ENCODE data around the gene TCF12. TPM values are rescaled to one million over a fixed set of nuclear protein-coding genes. Genes with fewer than 3 reads are reported as not detected.

TCF12 gene
- total RNA-seq, 1 donor from 2014 or later = 144 TPM

DNA sequence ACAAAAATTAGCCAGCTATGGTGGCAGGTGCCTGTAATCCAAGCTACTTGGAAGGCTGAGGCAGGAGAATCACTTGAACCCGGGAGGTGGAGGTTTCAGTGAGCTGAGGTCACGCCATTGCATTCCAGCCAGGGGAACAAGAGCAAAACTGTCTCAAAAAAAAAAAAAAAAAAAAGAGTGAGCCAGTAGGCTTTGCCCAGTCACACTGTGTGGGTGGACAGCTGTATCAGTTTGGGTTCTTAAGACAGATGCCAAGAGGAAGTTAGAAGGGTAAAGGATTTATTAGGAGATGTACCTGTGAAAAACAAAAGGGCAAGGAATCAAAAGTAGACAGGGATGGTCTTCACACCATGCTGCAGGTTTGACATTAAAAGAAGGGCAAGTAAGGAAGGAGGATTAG is 371.7 kb downstream of the TCF12 start:
- DNase-seq (ENCODE audit: low spot score in 2 of 2) = no peak
- no peak overlapping the region for H3K4me3 ChIP-seq
- H3K27ac ChIP-seq = no peak overlapping the region
- H3K36me3 ChIP-seq = peaks cover 11 to 28% of the 10 kb centered on the region in 2 donors
- intact Hi-C loops (cut with DNase I) = no loop called here
- TF ChIP-seq, protein P1, sequence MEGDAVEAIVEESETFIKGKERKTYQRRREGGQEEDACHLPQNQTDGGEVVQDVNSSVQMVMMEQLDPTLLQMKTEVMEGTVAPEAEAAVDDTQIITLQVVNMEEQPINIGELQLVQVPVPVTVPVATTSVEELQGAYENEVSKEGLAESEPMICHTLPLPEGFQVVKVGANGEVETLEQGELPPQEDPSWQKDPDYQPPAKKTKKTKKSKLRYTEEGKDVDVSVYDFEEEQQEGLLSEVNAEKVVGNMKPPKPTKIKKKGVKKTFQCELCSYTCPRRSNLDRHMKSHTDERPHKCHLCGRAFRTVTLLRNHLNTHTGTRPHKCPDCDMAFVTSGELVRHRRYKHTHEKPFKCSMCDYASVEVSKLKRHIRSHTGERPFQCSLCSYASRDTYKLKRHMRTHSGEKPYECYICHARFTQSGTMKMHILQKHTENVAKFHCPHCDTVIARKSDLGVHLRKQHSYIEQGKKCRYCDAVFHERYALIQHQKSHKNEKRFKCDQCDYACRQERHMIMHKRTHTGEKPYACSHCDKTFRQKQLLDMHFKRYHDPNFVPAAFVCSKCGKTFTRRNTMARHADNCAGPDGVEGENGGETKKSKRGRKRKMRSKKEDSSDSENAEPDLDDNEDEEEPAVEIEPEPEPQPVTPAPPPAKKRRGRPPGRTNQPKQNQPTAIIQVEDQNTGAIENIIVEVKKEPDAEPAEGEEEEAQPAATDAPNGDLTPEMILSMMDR (IDR thresholded peaks at IDR 0.05) = no peak
- H3K4me1 ChIP-seq = no peaks in the 10 kb centered on the region
- H3K9me3 ChIP-seq = no peaks in the 10 kb centered on the region
- no peaks in the 10 kb centered on the region for H3K27me3 ChIP-seq

DNA sequence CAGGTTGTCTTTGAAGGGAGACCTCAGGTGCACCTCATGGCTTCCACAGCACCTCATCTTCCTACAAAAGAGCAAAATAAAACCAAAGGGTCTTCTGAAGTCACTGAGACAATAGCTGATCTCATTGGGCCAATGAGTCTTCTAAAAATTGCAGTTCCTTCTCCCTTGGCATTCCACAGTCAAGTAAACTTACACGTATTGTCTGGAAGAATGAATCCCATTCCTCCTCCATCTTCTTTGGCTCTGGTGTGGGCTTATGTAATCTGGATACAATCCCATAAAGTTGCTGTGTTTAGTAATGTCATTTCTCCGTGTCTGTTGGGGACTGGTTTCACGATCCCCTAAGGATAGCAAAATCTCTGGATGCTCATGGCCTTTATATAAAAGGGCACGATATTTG is 372.4 kb downstream of the TCF12 start:
- H3K4me1 ChIP-seq = no peaks in the 10 kb centered on the region
- intact Hi-C loops (cut with DNase I) = no loop called here
- no peaks in the 10 kb centered on the region for H3K27me3 ChIP-seq
- H3K9me3 ChIP-seq = no peaks in the 10 kb centered on the region
- no peak for DNase-seq (ENCODE audit: low spot score in 2 of 2)
- H3K36me3 ChIP-seq = peaks cover 6 to 27% of the 10 kb centered on the region in 2 donors
- H3K4me3 ChIP-seq = no peak overlapping the region
- no peak overlapping the region for H3K27ac ChIP-seq
- TF ChIP-seq, protein P1 (IDR thresholded peaks at IDR 0.05) = no peak

DNA sequence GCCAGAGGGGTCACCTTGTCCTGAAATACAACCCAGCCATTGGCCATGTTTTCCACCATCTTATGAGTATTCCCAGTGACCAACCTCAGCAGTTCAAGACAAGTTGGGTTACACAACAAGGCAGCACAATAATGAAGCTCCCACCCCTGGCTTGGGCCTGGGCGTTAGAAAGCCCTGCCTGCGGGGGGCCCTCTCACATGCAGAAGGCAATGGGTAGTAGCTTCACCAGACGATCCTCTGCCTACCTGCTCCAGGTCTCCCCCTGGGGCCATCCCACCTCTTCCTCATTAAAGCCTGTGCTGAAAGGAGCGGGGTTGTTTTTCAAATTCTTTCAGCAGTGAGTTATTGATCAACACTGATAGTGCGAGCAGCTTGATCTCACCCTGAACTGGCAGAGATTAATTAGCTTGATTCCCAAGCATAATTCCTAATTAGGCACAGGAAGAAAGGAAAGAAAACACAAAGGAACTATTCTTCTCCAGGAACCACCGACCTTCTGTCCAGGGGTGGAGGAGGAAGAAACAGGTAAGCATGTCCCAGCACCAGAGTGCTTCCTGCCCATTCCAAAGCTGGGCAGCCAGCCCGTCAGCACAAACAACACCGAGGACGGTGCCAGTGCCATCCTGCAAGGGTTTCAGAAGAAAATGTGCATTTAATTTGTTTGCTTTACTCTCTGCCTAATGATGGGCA is 378.2 kb downstream of the TCF12 start:
- H3K27ac ChIP-seq = no peak overlapping the region
- intact Hi-C loops (cut with DNase I) = no loop called here
- no peaks in the 10 kb centered on the region for H3K27me3 ChIP-seq
- H3K4me3 ChIP-seq = no peak overlapping the region
- H3K4me1 ChIP-seq = no peaks in the 10 kb centered on the region
- TF ChIP-seq, protein P1 (IDR thresholded peaks at IDR 0.05) = no peak
- no peaks in the 10 kb centered on the region for H3K36me3 ChIP-seq
- no peaks in the 10 kb centered on the region for H3K9me3 ChIP-seq
- no peak for DNase-seq (ENCODE audit: low spot score in 2 of 2)

GRCh38 chr15:57297163-57297593 is 378.7 kb downstream of the TCF12 start:
- TF ChIP-seq, protein P1 (IDR thresholded peaks at IDR 0.05) = no peak
- no peaks in the 10 kb centered on the region for H3K4me1 ChIP-seq
- intact Hi-C loops (cut with DNase I) = no loop called here
- H3K9me3 ChIP-seq = no peaks in the 10 kb centered on the region
- H3K27me3 ChIP-seq = no peaks in the 10 kb centered on the region
- H3K4me3 ChIP-seq = no peak overlapping the region
- no peak overlapping the region for H3K27ac ChIP-seq
- DNase-seq (ENCODE audit: low spot score in 2 of 2) = no peak
- no peaks in the 10 kb centered on the region for H3K36me3 ChIP-seq

GRCh38 chr15:57297630-57298029 is 379.2 kb downstream of the TCF12 start:
- DNase-seq (ENCODE audit: low spot score in 2 of 2) = peak in 1 of 2 donors; percentile 12
- no peaks in the 10 kb centered on the region for H3K4me1 ChIP-seq
- H3K4me3 ChIP-seq = no peak overlapping the region
- H3K27me3 ChIP-seq = no peaks in the 10 kb centered on the region
- no peak overlapping the region for H3K27ac ChIP-seq
- TF ChIP-seq, protein P1 (IDR thresholded peaks at IDR 0.05) = no peak
- no peaks in the 10 kb centered on the region for H3K9me3 ChIP-seq
- intact Hi-C loops (cut with DNase I) = no loop called here
- no peaks in the 10 kb centered on the region for H3K36me3 ChIP-seq
